Measurements from ENCODE around the gene C16orf92. TPM values are rescaled to one million over a fixed set of nuclear protein-coding genes. Genes with fewer than 3 reads are reported as not detected.

The C16orf92 gene
- polyA plus RNA-seq = not detected

DNA sequence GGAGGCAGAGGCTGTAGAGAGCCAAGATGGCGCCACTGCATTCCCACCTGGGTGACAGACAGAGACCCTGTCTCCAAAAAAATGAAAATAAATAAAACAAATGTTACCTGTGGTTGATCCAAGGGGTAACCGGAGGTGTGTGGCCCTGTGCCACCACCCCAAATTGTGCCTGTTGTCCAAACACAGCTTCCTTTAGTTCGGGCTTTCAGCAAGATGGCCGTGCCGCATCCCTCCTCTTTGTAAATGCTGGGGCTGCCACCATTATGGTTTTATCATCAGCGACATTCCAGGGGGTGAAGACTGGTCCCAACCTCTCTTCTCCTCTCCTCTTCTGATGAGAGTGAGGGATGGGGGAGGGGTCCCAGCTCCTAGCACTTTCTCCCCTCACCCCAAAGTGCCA is at the start of gene C16orf92:
Gene C16orf92 (plus strand): TSS at position 312 of the 400 bp plus-strand sequence. CDS start 143 bp downstream, outside the sequence.
- H3K9me3 Mint-ChIP-seq = no peaks in the 10 kb centered on the region

DNA sequence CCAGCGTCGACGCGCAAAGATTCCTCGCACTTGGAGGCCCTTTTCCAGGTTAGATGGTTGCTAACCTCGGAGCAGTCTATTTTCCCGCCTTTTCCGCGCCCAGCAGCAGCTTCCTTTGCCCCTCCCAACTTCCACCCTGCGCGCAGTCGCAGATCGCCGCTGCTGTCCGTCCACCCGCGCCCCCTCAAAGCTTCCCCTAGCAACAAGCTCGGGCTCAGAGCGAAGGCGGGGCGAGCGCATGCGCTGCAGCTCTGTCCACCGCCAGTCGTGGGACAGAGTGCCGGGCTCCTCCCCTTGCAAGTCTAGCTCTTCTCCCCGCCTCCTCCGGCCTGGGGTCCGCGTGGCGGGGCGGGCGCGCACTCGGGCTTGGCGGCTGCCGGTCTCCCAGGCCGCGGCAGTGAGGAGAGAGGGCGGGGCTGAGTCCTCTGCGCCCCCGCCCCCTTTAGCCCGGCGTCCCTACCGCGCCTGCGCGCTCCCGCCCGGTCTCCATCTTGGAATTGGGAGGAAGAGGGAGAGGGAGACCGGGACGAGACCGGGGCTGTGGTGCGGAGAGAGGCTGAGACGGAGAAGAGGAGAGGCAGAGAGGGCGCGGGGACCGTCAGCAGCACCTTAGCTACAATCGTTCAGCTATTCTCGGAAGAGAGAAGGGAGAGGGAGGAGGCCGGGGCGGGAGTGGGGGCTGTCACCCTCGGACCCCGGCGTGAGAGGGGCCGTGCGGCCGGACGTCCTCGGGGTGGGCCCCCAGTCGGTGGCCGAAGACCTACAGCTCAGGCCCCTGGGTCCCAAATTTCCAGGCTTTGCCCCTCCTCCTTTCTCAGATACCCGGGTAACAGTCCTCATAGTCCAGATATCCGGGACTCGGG is 49.4 kb upstream of the C16orf92 start, which contains the start of gene TAOK2:
Gene TAOK2 (plus strand): TSS at position 485 of the 863 bp plus-strand sequence. CDS start 3,905 bp downstream, outside the sequence.
- H3K27me3 Mint-ChIP-seq = no peaks in the 10 kb centered on the region
- peaks cover 20 to 22% (median 22%) of the 10 kb centered on the region in 3 donors for H3K4me1 Mint-ChIP-seq
- H3K27ac Mint-ChIP-seq = peak within 1 kb of the TSS; percentile 74 to 95 (median 77)
- no peaks in the 10 kb centered on the region for H3K9me3 Mint-ChIP-seq
- peaks cover 7% of the 10 kb centered on the region for H3K36me3 Mint-ChIP-seq
- peak within 1 kb of the TSS; percentile 78 to 98 (median 92) for H3K4me3 Mint-ChIP-seq

More for the DNA sequence above, at the start of gene C16orf92:
- H3K27me3 Mint-ChIP-seq = peaks cover 21% of the 10 kb centered on the region
- H3K4me3 Mint-ChIP-seq = peak within 1 kb of the TSS in 1 of 4 donors; percentile 37
- H3K36me3 Mint-ChIP-seq = peaks cover under 1% of the 10 kb centered on the region
- peaks cover 0 to 4% (median 3%) of the 10 kb centered on the region in 3 donors for H3K4me1 Mint-ChIP-seq
- no peak within 1 kb of the TSS for H3K27ac Mint-ChIP-seq

- Mint-ChIP-seq H3K27ac (peak overlapping the region; percentile 36 to 83 (median 74)), H3K9me3 (no peaks in the 10 kb centered on the region), H3K4me3 (peak overlapping the region; percentile 78 to 98 (median 92)), H3K27me3 (no peaks in the 10 kb centered on the region), H3K4me1 (peaks cover 20 to 22% (median 22%) of the 10 kb centered on the region in 3 donors), H3K36me3 (peaks cover 4% of the 10 kb centered on the region)
Observed at GRCh38 chr16:29974291-29975133, 48.5 kb upstream of the C16orf92 start.

GRCh38 chr16:29975134-29975538 is 47.9 kb upstream of the C16orf92 start:
- Mint-ChIP-seq H3K9me3 (no peaks in the 10 kb centered on the region), H3K4me1 (peaks cover 20 to 22% (median 22%) of the 10 kb centered on the region in 3 donors), H3K27me3 (no peaks in the 10 kb centered on the region), H3K4me3 (peak overlapping the region; percentile 78 to 98 (median 92)), H3K36me3 (peaks cover 4% of the 10 kb centered on the region), H3K27ac (peak overlapping the region; percentile 36 to 83 (median 74))

DNA sequence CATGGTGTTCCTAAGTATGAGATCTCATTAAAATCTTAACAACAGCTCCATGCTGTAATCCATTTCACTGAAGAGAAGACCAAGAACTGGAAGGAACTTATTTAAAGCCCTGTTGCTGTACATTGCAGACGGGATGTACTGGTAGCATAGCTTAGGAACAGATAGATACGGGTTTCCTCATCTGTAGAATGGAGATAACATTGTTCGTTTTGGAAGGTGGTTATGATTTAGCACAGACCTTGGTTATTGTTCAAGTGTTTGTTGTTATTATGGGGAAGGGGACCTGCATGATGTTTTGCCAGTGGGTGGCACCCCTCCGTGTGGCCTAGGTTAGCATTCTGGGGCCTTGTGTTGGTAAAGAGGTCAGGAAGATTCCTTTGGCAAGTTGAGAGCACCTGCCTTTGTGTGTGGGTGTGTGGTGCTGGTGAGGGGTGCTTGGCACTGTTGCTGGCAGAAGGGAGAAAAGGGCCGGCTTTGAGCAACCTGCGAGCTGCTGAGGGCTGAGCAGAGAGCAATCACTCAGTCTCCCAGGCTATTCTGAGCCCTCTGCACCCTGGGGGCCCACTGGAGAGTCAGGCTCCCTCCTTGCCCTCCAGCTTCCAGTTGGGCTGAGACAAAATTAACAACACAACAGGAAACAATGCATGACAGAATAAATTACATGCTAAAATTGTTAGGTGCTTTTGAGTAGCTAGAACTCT is 47.0 kb upstream of the C16orf92 start:
- H3K27ac Mint-ChIP-seq = peak overlapping the region in 2 of 3 donors; percentile 74 to 81
- peaks cover 4% of the 10 kb centered on the region for H3K36me3 Mint-ChIP-seq
- H3K4me1 Mint-ChIP-seq = peaks cover 20 to 22% (median 22%) of the 10 kb centered on the region in 3 donors
- H3K27me3 Mint-ChIP-seq = no peaks in the 10 kb centered on the region
- H3K4me3 Mint-ChIP-seq = peak overlapping the region; percentile 17 to 98 (median 74)
- no peaks in the 10 kb centered on the region for H3K9me3 Mint-ChIP-seq

DNA sequence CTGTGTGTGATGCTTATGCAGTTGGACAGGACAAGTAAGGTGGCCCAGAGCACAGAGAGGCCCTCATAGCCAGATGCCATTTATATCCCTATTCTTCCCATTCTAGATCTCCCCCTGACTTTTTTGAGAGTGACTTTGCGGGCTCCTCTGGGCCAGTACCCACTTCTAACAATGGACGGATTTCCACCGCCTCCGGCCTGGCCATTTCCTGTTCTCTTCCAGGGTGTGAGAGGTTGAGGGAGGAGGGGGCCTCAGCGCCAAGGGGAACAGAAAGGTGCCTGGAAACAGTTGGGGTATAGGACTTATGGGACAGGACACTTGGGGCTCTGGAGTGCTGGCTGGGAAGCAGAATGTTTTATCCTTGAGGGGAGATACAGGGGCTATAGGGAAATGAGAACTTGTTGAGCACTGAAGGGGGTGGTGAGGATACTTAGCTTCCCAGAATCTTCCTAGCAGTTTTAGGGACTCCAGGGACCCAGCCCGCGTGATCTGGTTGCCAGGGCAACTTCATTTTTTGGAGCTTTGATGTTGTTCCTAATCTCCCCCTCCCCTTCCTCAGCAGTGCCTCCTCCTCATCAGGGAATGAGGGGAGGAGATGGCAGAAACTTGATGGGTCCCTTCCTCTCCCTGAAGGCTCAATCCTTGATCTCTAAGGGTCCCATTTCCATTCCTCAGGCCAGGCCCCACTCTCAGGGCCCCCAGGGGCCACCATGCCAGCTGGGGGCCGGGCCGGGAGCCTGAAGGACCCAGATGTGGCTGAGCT is 45.8 kb upstream of the C16orf92 start:
- peaks cover 2% of the 10 kb centered on the region for H3K36me3 Mint-ChIP-seq
- no peaks in the 10 kb centered on the region for H3K27me3 Mint-ChIP-seq

GRCh38 chr16:29978081-29978480 is 44.9 kb upstream of the C16orf92 start:
- no peaks in the 10 kb centered on the region for H3K9me3 Mint-ChIP-seq
- no peak overlapping the region for H3K4me3 Mint-ChIP-seq
- H3K4me1 Mint-ChIP-seq = peaks cover 20 to 22% (median 20%) of the 10 kb centered on the region in 3 donors
- no peaks in the 10 kb centered on the region for H3K27me3 Mint-ChIP-seq
- H3K36me3 Mint-ChIP-seq = peaks cover 2% of the 10 kb centered on the region
- H3K27ac Mint-ChIP-seq = peak overlapping the region in 1 of 3 donors; percentile 53

More for the DNA sequence above, 45.8 kb upstream of the C16orf92 start:
- Mint-ChIP-seq H3K4me3 (peak overlapping the region in 1 of 4 donors; percentile 78), H3K9me3 (no peaks in the 10 kb centered on the region), H3K4me1 (peaks cover 20 to 22% (median 22%) of the 10 kb centered on the region in 3 donors), H3K27ac (peak overlapping the region in 2 of 3 donors; percentile 11 to 53)

GRCh38 chr16:29978564-29979270 is 44.3 kb upstream of the C16orf92 start:
- Mint-ChIP-seq H3K27me3 (no peaks in the 10 kb centered on the region), H3K36me3 (no peaks in the 10 kb centered on the region), H3K4me1 (peaks cover 14 to 22% (median 19%) of the 10 kb centered on the region in 3 donors), H3K9me3 (no peaks in the 10 kb centered on the region), H3K4me3 (peak overlapping the region in 1 of 4 donors; percentile 6), H3K27ac (no peak overlapping the region)

GRCh38 chr16:29982560-29983419 is 40.2 kb upstream of the C16orf92 start:
- H3K9me3 Mint-ChIP-seq = no peaks in the 10 kb centered on the region
- H3K27me3 Mint-ChIP-seq = no peaks in the 10 kb centered on the region
- no peaks in the 10 kb centered on the region for H3K4me1 Mint-ChIP-seq
- H3K36me3 Mint-ChIP-seq = peaks cover 3% of the 10 kb centered on the region
- no peak overlapping the region for H3K4me3 Mint-ChIP-seq
- H3K27ac Mint-ChIP-seq = peak overlapping the region in 1 of 3 donors; percentile 37

GRCh38 chr16:29983420-29984136 is 39.4 kb upstream of the C16orf92 start:
- Mint-ChIP-seq H3K27me3 (no peaks in the 10 kb centered on the region), H3K27ac (no peak overlapping the region), H3K9me3 (no peaks in the 10 kb centered on the region), H3K4me3 (no peak overlapping the region), H3K36me3 (peaks cover 5% of the 10 kb centered on the region), H3K4me1 (no peaks in the 10 kb centered on the region)

- no peaks in the 10 kb centered on the region for H3K9me3 Mint-ChIP-seq
- no peaks in the 10 kb centered on the region for H3K4me1 Mint-ChIP-seq
- no peak overlapping the region for H3K4me3 Mint-ChIP-seq
- H3K36me3 Mint-ChIP-seq = peaks cover 9% of the 10 kb centered on the region
- peak overlapping the region in 1 of 3 donors; percentile 72 for H3K27ac Mint-ChIP-seq
- H3K27me3 Mint-ChIP-seq = no peaks in the 10 kb centered on the region
Observed at GRCh38 chr16:29984137-29984763, 38.7 kb upstream of the C16orf92 start.

DNA sequence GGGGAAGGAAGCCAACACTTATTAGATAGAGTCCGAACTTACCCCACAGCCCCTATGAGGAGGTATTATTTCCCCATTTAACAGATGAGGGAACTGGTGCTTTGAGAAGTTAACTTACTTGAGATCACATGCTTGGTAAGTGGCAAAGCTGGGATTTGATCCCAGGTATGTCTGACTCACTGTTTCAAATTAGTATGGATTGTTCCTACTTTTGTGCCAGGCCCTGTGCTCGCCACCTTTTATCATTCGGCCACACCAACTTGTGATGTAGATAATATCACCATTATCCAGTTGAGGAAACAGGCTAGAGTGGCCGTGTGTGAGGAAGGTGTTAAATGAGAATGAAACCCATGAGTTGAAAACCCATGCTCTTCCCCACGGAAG is 38.2 kb upstream of the C16orf92 start:
- Mint-ChIP-seq H3K27ac (no peak overlapping the region), H3K4me3 (no peak overlapping the region), H3K36me3 (peaks cover 9% of the 10 kb centered on the region), H3K9me3 (no peaks in the 10 kb centered on the region), H3K4me1 (no peaks in the 10 kb centered on the region), H3K27me3 (no peaks in the 10 kb centered on the region)
